ENCODE measurements around the gene PMF1. TPM values are rescaled to one million over a fixed set of nuclear protein-coding genes. Genes with fewer than 3 reads are reported as not detected.

The PMF1 gene, protein sequence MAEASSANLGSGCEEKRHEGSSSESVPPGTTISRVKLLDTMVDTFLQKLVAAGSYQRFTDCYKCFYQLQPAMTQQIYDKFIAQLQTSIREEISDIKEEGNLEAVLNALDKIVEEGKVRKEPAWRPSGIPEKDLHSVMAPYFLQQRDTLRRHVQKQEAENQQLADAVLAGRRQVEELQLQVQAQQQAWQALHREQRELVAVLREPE
- total RNA-seq (2021) (46.0 and 50.2 TPM in 2 replicates), Bru-seq, nascent RNA (percentile 78 among the genes with signal in this experiment), BruChase-seq, experiment 1, labeled RNA remaining after a 2-hour chase (percentile 84 among the genes with signal in this experiment), BruChase-seq, experiment 2, labeled RNA remaining after a 6-hour chase (percentile 97 among the genes with signal in this experiment)
- long read RNA-seq, transcript PMF1-202 (5 exons, 1,068 nt), result major isoform, 76 of 95 reads
- long read RNA-seq, transcript PMF1-203 (5 exons, 1,019 nt), result minor isoform, 14 of 95 reads
- long read RNA-seq, partial matches to known transcripts, result 3 of 95 reads
- long read RNA-seq, other reads (novel, unspliced or antisense), result 2 of 95 reads

DNA sequence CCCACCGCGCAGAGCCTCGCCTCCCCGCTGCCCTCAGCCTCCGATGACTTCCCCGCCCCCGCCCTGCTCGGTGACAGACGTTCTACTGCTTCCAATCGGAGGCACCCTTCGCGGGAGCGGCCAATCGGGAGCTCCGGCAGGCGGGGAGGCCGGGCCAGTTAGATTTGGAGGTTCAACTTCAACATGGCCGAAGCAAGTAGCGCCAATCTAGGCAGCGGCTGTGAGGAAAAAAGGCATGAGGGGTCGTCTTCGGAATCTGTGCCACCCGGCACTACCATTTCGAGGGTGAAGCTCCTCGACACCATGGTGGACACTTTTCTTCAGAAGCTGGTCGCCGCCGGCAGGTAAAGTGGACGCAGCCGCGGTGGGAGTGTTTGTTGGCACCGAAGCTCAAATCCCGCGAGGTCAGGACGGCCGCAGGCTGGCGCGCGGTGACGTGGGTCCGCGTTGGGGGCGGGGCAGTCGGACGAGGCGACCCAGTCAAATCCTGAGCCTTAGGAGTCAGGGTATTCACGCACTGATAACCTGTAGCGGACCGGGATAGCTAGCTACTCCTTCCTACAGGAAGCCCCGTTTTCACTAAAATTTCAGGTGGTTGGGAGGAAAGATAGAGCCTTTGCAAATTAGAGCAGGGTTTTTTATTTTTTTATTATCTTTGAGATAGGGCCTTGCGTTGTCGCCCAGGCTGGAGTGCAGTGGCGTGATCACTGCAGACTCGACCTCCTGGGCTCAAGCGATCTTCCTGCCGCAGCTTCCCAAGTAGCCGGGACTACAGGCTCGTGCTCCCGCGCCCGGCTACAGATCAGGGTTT lies at the start of gene PMF1:
Gene PMF1 (plus strand): TSS at position 175 of the 811 bp plus-strand sequence. CDS start 9 bp downstream, at position 184.
- H4K20me1 ChIP-seq (ENCODE audit: insufficient read depth), result no peaks in the 10 kb centered on the region
- intact Hi-C loops (cut with micrococcal nuclease; ENCODE audit: unreplicated experiment), result loop anchor here (10.0 kb wide), 1 partner anchor 278 kb away; the partner anchor contains the start of gene KHDC4
- H3F3A ChIP-seq (ENCODE audit: insufficient read depth, low read depth), result peaks cover 26% of the 10 kb centered on the region; the same call in 1 of the 2 replicates
- DNase-seq, result peak; percentile 90 to 95
- ChIA-PET POLR2A (ENCODE audit: unreplicated experiment) (interaction anchor here (0.6 to 1.2 kb wide), 9 partner anchors 19 to 897 kb away, joined by 3 to 17 read pairs (median 4); partner anchors contain the start of genes SLC25A44 and SMG5), CTCF (interaction anchor here (0.6 to 0.7 kb wide), 3 partner anchors 66 to 244 kb away, joined by 4 to 5 read pairs (median 5); no protein-coding TSS in a partner anchor)
- no peaks in the 10 kb centered on the region for H3K27me3 ChIP-seq (ENCODE audit: insufficient read depth, low read depth)
- H3K9me3 ChIP-seq (ENCODE audit: insufficient read depth, low read depth), result no peaks in the 10 kb centered on the region
- no peak for TF ChIP-seq EZH2 (IDR thresholded peaks at IDR 0.05; ENCODE audit: low read depth)
- TF ChIP-seq, protein P1, sequence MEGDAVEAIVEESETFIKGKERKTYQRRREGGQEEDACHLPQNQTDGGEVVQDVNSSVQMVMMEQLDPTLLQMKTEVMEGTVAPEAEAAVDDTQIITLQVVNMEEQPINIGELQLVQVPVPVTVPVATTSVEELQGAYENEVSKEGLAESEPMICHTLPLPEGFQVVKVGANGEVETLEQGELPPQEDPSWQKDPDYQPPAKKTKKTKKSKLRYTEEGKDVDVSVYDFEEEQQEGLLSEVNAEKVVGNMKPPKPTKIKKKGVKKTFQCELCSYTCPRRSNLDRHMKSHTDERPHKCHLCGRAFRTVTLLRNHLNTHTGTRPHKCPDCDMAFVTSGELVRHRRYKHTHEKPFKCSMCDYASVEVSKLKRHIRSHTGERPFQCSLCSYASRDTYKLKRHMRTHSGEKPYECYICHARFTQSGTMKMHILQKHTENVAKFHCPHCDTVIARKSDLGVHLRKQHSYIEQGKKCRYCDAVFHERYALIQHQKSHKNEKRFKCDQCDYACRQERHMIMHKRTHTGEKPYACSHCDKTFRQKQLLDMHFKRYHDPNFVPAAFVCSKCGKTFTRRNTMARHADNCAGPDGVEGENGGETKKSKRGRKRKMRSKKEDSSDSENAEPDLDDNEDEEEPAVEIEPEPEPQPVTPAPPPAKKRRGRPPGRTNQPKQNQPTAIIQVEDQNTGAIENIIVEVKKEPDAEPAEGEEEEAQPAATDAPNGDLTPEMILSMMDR (conservative IDR thresholded peaks at IDR 0.05), result no peak
- H2AFZ ChIP-seq, result peak within 1 kb of the TSS; percentile 83
- H3K9me2 ChIP-seq (ENCODE audit: insufficient read depth), result no peaks in the 10 kb centered on the region
- peaks cover 22% of the 10 kb centered on the region for H3K4me1 ChIP-seq (replicated peaks; ENCODE audit: insufficient read depth)
- no peaks in the 10 kb centered on the region for H3K36me3 ChIP-seq (ENCODE audit: low read depth)
- H3K4me3 ChIP-seq, result peak within 1 kb of the TSS; percentile 67
- peak within 1 kb of the TSS; percentile 82 for H3K27ac ChIP-seq
- TSS peak; percentile 64 for BruUV-seq (replicated peaks)
- H3K79me2 ChIP-seq (ENCODE audit: low read depth), result peaks cover 19% of the 10 kb centered on the region
- H3K4me2 ChIP-seq, result peak within 1 kb of the TSS; percentile 100

DNA sequence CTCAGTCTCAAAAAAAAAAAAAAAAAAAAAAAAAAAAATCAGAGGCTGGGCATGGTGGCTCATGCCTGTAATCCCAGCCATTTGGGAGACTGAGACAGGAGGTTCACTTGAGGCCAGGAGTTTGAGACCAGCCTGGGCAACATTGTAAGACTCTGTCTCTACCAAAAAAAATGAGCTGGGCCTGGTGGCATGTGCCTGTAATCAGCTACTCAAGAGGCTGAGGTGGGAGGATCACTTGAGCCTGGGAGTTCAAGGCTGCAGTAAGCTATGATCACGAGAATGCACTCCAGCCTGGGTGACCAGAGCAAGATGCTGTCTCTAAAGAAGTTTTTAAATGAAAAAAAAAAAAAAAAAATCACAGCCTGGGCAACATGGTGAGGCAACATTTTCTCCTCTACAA lies 49.1 kb upstream of the PMF1 start:
- CTCF ChIA-PET, result interaction anchor here (0.6 to 0.7 kb wide), 2 partner anchors 74 to 76 kb away, joined by 4 to 12 read pairs; no protein-coding TSS in a partner anchor
- Histone ChIP-seq H3K4me1 (replicated peaks; ENCODE audit: insufficient read depth) (no peaks in the 10 kb centered on the region), H3K79me2 (ENCODE audit: low read depth) (no peaks in the 10 kb centered on the region), H3K27me3 (ENCODE audit: insufficient read depth, low read depth) (no peaks in the 10 kb centered on the region), H2AFZ (no peak overlapping the region), H3K27ac (no peak overlapping the region), H3K9me2 (ENCODE audit: insufficient read depth) (no peaks in the 10 kb centered on the region), H3K36me3 (ENCODE audit: low read depth) (no peaks in the 10 kb centered on the region), H3K4me3 (no peak overlapping the region), H4K20me1 (ENCODE audit: insufficient read depth) (no peaks in the 10 kb centered on the region), H3F3A (ENCODE audit: insufficient read depth, low read depth) (no peaks in the 10 kb centered on the region), H3K4me2 (no peak overlapping the region), H3K9me3 (ENCODE audit: insufficient read depth, low read depth) (no peaks in the 10 kb centered on the region)
- no peak for DNase-seq
- POLR2A ChIA-PET (ENCODE audit: unreplicated experiment), result interaction anchor here (0.7 kb wide), 1 partner anchor 64 kb away, joined by 3 read pairs; no protein-coding TSS in a partner anchor
- intact Hi-C loops (cut with micrococcal nuclease; ENCODE audit: unreplicated experiment), result no loop called here
- no TSS peak for BruUV-seq (replicated peaks)
- no peak for TF ChIP-seq EZH2 (IDR thresholded peaks at IDR 0.05; ENCODE audit: low read depth)

DNA sequence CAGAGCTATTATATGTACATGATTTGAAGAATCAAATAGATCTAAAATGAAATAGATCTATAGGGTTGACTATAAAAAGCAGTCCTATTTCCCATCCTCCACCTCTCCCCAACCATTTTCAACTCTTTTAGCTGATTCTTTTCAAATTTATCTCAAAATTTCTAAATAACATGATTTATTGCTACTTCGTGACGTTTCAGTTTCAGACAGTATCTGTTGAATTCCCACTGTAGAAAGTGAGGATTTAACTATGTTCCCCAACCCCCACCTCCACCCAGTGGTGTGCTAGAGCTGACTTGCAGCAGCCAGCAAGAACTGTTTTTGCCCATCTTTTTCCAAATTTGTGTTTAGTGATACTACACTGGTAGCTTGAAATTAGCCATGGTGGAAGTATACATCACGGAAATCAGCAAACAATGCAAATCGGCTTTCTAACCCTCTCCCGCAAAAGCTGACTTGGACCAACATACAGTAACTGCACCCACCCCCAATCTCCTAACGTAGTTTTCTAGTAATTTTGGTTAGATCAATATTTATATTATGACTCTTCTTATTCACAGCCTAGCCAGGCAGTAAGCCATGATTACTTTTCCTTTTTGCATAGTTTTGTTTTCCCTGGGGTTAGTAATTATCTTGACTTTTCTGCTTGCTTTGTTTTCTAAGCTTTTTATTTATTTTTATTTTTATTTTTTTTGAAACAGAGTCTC lies 48.5 kb upstream of the PMF1 start:
- TF ChIP-seq, protein P1 (conservative IDR thresholded peaks at IDR 0.05), result no peak
- no peak for TF ChIP-seq EZH2 (IDR thresholded peaks at IDR 0.05; ENCODE audit: low read depth)
- no peaks in the 10 kb centered on the region for H3K9me3 ChIP-seq (ENCODE audit: insufficient read depth, low read depth)
- no peaks in the 10 kb centered on the region for H3K9me2 ChIP-seq (ENCODE audit: insufficient read depth)
- H3K79me2 ChIP-seq (ENCODE audit: low read depth), result no peaks in the 10 kb centered on the region
- intact Hi-C loops (cut with micrococcal nuclease; ENCODE audit: unreplicated experiment), result no loop called here
- H2AFZ ChIP-seq, result no peak overlapping the region
- POLR2A ChIA-PET (ENCODE audit: unreplicated experiment), result interaction anchor here (0.7 kb wide), 2 partner anchors 29 to 65 kb away, joined by 3 to 4 read pairs; partner anchors contain the start of gene SLC25A44
- CTCF ChIA-PET, result no interaction called here
- no peaks in the 10 kb centered on the region for H4K20me1 ChIP-seq (ENCODE audit: insufficient read depth)
- H3K36me3 ChIP-seq (ENCODE audit: low read depth), result no peaks in the 10 kb centered on the region
- no TSS peak for BruUV-seq (replicated peaks)
- H3K27me3 ChIP-seq (ENCODE audit: insufficient read depth, low read depth), result no peaks in the 10 kb centered on the region
- H3K4me3 ChIP-seq, result no peak overlapping the region
- no peak overlapping the region for H3K27ac ChIP-seq
- DNase-seq, result no peak
- H3K4me1 ChIP-seq (replicated peaks; ENCODE audit: insufficient read depth), result no peaks in the 10 kb centered on the region
- no peaks in the 10 kb centered on the region for H3F3A ChIP-seq (ENCODE audit: insufficient read depth, low read depth)
- no peak overlapping the region for H3K4me2 ChIP-seq
